Omental fat pad (tissue), 4 donors: ENCODE data around the gene HOXA5. TPM values are rescaled to one million over a fixed set of nuclear protein-coding genes. Genes with fewer than 3 reads are reported as not detected.

Experiments
- ATAC-seq: fragments of 150-250 bp; one replicate; pipeline ENCODE4 v1.9.1; 2016; ENCODE audit warnings: mild to moderate bottlenecking, moderate library complexity; ENCODE audit not compliant: low FRiP score
- DNase-seq: peaks from one replicate; pipeline ENCODE4 v3.0.0-alpha.2; 2019; ENCODE audit warnings: low spot score
- total RNA-seq, 4 donors: library from RNA; depleted of rRNA; stranded (reverse); fragments of >200 nt; gene quantifications; one replicate each; pipeline ENCODE4 v1.1.0, GENCODE V29; 2016
- TF ChIP-seq, protein P1 (sequence below), 3 donors: fragments of 450-650 bp; IDR thresholded peaks; one replicate each; pipeline ENCODE4 v1.5.1; 2016 to 2017; ENCODE audit warnings: antibody characterized with exemption in 3 of 3, mild to moderate bottlenecking in 3 of 3, moderate library complexity in 2 of 3

HOXA5 gene
- total RNA-seq, 4 donors from 2014 or later = 10.4 to 39.4 (median 26.5) TPM

DNA sequence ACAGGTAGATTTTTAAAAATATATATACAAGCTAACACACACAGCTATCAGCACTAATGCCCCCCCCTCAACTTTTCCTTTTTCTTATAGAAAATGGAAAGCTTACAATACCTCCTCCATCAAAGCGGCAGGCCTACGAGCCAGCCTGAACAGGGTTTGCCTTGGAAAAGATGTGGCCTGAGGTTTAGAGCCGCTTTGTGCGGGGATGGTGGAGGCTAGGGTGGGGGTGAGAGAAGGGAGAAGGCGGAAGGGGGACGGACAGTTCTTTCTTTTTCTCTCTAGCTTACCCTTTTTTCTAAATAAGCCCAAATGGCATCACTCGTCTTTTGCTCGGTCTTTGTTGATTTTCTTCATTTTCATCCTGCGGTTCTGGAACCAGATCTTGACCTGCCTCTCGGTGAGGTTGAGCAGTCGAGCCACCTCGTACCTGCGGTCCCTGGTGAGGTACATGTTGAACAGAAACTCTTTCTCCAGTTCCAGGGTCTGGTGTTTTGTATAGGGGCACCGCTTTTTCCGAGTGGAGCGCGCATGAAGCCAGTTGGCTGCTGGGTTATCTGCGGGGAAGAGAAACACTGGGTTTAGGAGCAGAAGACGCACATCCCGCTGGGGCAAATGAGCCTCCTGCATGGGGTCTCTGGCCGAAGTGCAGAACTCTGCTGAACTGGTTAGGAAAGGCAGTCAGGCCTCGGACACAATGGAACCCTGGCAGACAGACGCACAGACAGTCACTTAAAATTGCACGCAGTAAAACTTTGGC lies 20.0 kb upstream of the HOXA5 start:
- no peak for ATAC-seq
- TF ChIP-seq, protein P1, sequence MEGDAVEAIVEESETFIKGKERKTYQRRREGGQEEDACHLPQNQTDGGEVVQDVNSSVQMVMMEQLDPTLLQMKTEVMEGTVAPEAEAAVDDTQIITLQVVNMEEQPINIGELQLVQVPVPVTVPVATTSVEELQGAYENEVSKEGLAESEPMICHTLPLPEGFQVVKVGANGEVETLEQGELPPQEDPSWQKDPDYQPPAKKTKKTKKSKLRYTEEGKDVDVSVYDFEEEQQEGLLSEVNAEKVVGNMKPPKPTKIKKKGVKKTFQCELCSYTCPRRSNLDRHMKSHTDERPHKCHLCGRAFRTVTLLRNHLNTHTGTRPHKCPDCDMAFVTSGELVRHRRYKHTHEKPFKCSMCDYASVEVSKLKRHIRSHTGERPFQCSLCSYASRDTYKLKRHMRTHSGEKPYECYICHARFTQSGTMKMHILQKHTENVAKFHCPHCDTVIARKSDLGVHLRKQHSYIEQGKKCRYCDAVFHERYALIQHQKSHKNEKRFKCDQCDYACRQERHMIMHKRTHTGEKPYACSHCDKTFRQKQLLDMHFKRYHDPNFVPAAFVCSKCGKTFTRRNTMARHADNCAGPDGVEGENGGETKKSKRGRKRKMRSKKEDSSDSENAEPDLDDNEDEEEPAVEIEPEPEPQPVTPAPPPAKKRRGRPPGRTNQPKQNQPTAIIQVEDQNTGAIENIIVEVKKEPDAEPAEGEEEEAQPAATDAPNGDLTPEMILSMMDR (IDR thresholded peaks at IDR 0.05) = no peak
- no peak for DNase-seq

DNA sequence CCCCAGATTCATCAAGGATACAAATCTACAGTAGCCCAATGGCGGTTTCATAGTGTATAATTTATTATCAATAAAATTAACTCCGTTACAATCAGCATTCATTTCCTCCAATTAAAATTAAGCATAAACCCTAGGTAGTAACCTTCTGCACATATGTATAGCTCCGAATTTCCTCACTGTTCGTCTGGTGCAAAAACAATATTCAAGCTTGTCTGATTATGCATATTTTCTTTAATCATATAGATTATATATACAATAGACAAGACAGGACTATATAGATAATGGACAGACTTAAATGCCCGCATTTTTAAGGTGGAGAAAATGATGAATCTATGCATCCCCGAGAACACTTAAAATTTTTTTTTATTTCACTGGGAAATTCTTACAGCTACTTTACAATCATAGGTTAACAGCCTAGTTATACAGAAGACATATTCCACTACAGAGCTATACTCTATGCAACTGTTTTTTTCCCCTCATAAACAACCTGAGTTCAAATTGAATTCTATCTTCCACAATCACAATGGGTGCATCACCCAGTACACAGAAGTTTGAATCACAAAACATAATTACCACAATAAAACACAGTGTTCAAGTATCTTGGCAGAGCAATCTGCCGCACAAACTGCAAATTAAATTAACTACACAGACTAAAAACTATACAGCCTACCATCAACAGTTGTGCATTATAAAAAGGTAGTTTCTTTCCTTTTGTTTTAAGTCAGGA lies 19.2 kb upstream of the HOXA5 start:
- DNase-seq = no peak
- no peak for ATAC-seq
- TF ChIP-seq, protein P1 (IDR thresholded peaks at IDR 0.05) = no peak

DNA sequence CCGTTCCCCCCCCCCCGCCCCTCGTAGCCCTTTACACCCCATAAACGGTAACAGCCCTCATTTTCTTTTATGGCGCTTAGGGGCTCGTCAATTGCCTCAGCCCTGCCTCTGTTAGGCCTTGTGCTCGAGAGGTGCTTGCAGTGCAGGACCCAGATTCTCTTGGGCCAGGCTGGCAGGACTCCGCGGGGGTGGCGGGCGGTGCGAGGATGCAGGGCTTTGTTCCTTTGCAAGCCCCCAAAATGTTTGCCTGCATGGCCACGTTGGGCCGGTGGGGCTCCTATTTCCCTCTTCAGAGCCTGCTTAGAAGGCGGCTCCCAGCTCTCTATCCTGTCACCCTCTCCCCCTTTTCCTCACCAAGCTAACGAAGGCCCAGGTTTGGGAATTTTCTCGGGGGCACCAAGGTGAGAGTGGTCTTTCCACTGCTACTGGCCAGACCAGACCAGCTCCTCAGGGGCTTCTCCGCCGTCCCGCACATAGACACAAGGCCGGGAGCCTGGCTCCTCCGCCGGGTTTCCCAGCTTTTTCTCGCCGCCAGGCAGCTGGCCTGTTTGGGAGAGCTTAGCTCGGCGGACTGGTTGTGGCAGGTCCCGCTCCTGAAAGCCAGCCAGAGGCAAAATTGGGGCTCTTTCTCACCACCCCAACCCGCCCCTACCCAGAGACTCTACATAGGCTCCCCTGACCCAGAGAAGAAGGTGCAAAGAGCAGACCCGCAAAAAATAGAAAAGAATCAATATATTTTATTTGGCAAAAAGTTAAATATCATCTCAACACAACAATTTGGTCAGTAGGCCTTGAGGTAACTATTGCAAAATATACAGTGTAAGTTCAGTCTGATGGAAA lies 18.5 kb upstream of the HOXA5 start:
- DNase-seq = peak; percentile 14
- no peak for ATAC-seq
- TF ChIP-seq, protein P1 (IDR thresholded peaks at IDR 0.05) = no peak

DNA sequence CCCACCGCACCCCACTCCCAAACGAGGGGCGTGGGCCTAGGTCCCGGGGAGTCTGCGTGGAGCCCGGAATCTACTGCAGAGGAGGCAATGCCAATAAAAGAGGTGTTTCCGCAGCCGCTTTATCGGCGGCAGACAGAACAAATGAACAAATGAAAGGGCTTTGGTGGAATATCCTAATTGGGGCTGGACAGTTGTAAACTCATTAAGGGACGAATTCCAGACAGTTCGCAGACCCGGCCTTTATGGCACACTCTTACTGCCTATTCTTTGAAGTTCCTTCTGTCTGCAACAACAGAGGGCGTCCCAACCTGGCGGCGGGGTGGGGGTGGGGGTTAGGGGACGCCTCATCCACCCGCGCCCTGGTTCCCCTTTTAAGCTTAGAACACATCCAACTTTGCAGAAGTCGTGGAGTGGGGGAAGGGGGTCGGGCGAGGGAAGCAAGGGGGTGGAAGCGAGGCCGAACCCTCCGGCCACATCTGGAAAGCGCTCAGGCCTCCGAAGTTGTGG lies 17.8 kb upstream of the HOXA5 start:
- TF ChIP-seq, protein P1 (IDR thresholded peaks at IDR 0.05) = no peak
- DNase-seq = no peak
- ATAC-seq = no peak

DNA sequence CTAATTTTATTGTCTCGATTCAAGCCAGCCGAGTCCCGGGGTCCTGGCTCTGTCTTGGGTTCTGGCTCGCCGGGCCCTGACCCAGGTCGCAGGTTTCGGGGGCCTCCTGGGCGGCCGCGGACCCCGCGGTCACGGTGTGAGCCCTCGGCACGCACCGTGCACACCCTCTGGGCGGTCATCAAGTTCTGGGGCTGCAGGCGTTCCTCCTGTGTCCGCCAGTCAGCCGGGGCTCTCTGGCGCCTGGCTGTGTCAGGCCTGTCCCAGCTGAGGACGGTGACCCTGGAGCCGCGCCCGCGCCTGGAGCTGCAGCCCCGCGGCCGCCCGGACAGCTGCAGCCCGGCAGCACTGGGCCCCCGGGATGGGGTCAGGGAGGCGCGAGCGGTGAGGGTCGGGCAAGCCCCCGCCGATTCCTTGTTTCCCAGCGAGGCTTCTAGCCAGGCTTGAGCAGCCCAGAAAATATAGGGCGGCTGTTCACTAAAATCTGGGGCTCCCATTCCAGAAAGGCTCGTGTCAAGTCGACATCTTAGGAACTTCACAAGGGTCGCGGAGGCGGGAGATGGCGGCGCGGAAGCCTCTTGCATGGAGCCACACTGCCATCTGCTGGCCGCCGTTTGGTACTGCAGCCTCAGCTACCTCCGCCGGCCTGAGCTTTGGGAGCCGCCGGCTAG lies 17.2 kb upstream of the HOXA5 start:
- TF ChIP-seq, protein P1 (IDR thresholded peaks at IDR 0.05) = peak in 2 of 3 donors; percentile 95 to 98
- peak; percentile 86 for DNase-seq
- ATAC-seq = peak; percentile 72

DNA sequence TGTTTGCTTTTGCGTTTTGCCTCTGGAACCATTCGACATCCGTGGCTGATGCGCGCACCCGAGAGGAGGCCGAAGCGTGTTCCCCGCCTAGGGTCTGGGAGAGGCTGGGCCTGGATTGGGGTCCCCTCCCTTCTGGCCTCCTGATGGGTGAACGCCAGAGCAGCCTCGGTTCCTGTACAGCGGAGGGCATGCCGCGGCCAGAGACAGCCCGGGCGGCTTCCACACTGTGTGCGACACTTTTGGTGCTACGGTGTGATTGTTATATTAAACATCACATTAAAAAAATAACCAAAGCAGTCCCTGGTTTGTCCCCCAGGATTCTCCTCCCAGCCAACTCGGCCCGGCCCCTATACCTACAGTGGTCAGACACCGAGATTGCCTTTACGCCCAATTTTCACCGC lies 16.7 kb upstream of the HOXA5 start:
- DNase-seq = peak; percentile 20
- TF ChIP-seq, protein P1 (IDR thresholded peaks at IDR 0.05) = no peak
- ATAC-seq = no peak
